Urinary bladder (tissue), 4 donors: ENCODE measurements around the gene MEX3D. TPM values are rescaled to one million over a fixed set of nuclear protein-coding genes. Genes with fewer than 3 reads are reported as not detected.

Experiments
- DNase-seq: peaks from one replicate; pipeline ENCODE4 v3.0.0-alpha.2; 2015; ENCODE audit errors: extremely low spot score
- H3K27ac ChIP-seq: one replicate; pipeline ENCODE4 v1.5.1; 2013; ENCODE audit warnings: low read depth, mild to moderate bottlenecking, moderate library complexity
- H3K36me3 ChIP-seq: one replicate; pipeline ENCODE4 v1.6.1; 2013; ENCODE audit warnings: mild to moderate bottlenecking, moderate library complexity; ENCODE audit not compliant: insufficient read depth
- H3K4me1 ChIP-seq: one replicate; pipeline ENCODE4 v1.6.1; 2013; ENCODE audit warnings: mild to moderate bottlenecking, moderate library complexity; ENCODE audit not compliant: insufficient read depth
- H3K4me3 ChIP-seq: one replicate; pipeline ENCODE4 v1.5.1; 2013; ENCODE audit warnings: low read depth, low read length
- WGBS: extraction: QIAGEN DNeasy Blood & Tissue Kit; methylation state at CpG from one replicate; pipeline ENCODE4 v1.1.7; 2013; 5-methylcytosine and 5-hydroxymethylcytosine counted together
- polyA plus RNA-seq: library from polyadenylated mRNA; stranded (reverse); fragments of 200-250 nt; gene quantifications from one replicate; pipeline ENCODE4 v1.2.3, GENCODE V29; 2013
- total RNA-seq: library from RNA; depleted of rRNA; stranded (reverse); fragments of >200 nt; gene quantifications from one replicate; pipeline ENCODE4 v1.2.3, GENCODE V29; 2014
- donor health status: healthy with polysubstance abuse.
- donor health status: healthy.

MEX3D gene
- total and polyA plus RNA-seq, 2 donors: 19.1 to 24.2 TPM

GRCh38 chr19:1528596-1529429 lies 39.3 kb downstream of the MEX3D start:
- WGBS: 81% methylated on average over 22 of the region's 23 CpGs
- DNase-seq: no peak

GRCh38 chr19:1527650-1528309 lies 40.3 kb downstream of the MEX3D start:
- no peak overlapping the region for H3K4me3 ChIP-seq
- no peaks in the 10 kb centered on the region for H3K36me3 ChIP-seq
- no peaks in the 10 kb centered on the region for H3K4me1 ChIP-seq
- H3K27ac ChIP-seq: no peak overlapping the region
- no peak for DNase-seq
- 84% methylated on average over 27 of the region's 27 CpGs for WGBS

More at GRCh38 chr19:1528596-1529429, 39.3 kb downstream of the MEX3D start:
- H3K4me3 ChIP-seq: no peak overlapping the region
- H3K36me3 ChIP-seq: no peaks in the 10 kb centered on the region
- H3K27ac ChIP-seq: no peak overlapping the region
- H3K4me1 ChIP-seq: no peaks in the 10 kb centered on the region

- WGBS: 80% methylated on average over 18 of the region's 18 CpGs
- no peak overlapping the region for H3K27ac ChIP-seq
- H3K36me3 ChIP-seq: no peaks in the 10 kb centered on the region
- H3K4me3 ChIP-seq: no peak overlapping the region
- no peak for DNase-seq
- H3K4me1 ChIP-seq: no peaks in the 10 kb centered on the region
Measured at GRCh38 chr19:1526979-1527649, 41.0 kb downstream of the MEX3D start.

GRCh38 chr19:1526066-1526778 lies 41.9 kb downstream of the MEX3D start:
- DNase-seq: no peak
- 82% methylated on average over 33 of the region's 33 CpGs for WGBS
- Histone ChIP-seq H3K4me3 (no peak overlapping the region), H3K4me1 (no peaks in the 10 kb centered on the region), H3K36me3 (no peaks in the 10 kb centered on the region), H3K27ac (no peak overlapping the region)

- 68% methylated on average over 31 of the region's 31 CpGs for WGBS
Measured at GRCh38 chr19:1525343-1525742, 42.8 kb downstream of the MEX3D start.

GRCh38 chr19:1524972-1525325 lies 43.2 kb downstream of the MEX3D start:
- WGBS: 65% methylated on average over 17 of the region's 17 CpGs
- H3K4me3 ChIP-seq: no peak overlapping the region

More at GRCh38 chr19:1525343-1525742, 42.8 kb downstream of the MEX3D start:
- Histone ChIP-seq H3K4me1 (no peaks in the 10 kb centered on the region), H3K36me3 (no peaks in the 10 kb centered on the region), H3K27ac (no peak overlapping the region), H3K4me3 (no peak overlapping the region)
- no peak for DNase-seq

GRCh38 chr19:1524287-1524971 lies 43.7 kb downstream of the MEX3D start:
- Histone ChIP-seq H3K36me3 (no peaks in the 10 kb centered on the region), H3K27ac (no peak overlapping the region), H3K4me1 (no peaks in the 10 kb centered on the region), H3K4me3 (peak overlapping the region; percentile 25)
- 9% methylated on average over 49 of the region's 49 CpGs for WGBS
- no peak for DNase-seq

More at GRCh38 chr19:1524972-1525325, 43.2 kb downstream of the MEX3D start:
- Histone ChIP-seq H3K27ac (no peak overlapping the region), H3K4me1 (no peaks in the 10 kb centered on the region), H3K36me3 (no peaks in the 10 kb centered on the region)
- DNase-seq: no peak

- 8% methylated on average over 92 of the region's 92 CpGs for WGBS
- H3K4me3 ChIP-seq: peak within 1 kb of the TSS; percentile 25
- no peak for DNase-seq
- no peak within 1 kb of the TSS for H3K27ac ChIP-seq
- no peaks in the 10 kb centered on the region for H3K36me3 ChIP-seq
- H3K4me1 ChIP-seq: no peaks in the 10 kb centered on the region
Measured at GRCh38 chr19:1523412-1524286, 44.5 kb downstream of the MEX3D start, which contains the start of gene PLK5. PLK5 (plus strand) TSS chr19:1524077; CDS start chr19:1526997, 2,920 bp downstream.

- 67% methylated on average over 18 of the region's 18 CpGs for WGBS
Measured at GRCh38 chr19:1522838-1523237, 45.3 kb downstream of the MEX3D start.

GRCh38 chr19:1522061-1522460 lies 46.1 kb downstream of the MEX3D start:
- H3K27ac ChIP-seq: no peak overlapping the region
- 52% methylated on average over 10 of the region's 10 CpGs for WGBS
- H3K36me3 ChIP-seq: no peaks in the 10 kb centered on the region
- no peak for DNase-seq
- no peak overlapping the region for H3K4me3 ChIP-seq
- H3K4me1 ChIP-seq: no peaks in the 10 kb centered on the region

More at GRCh38 chr19:1522838-1523237, 45.3 kb downstream of the MEX3D start:
- no peak for DNase-seq
- Histone ChIP-seq H3K4me1 (no peaks in the 10 kb centered on the region), H3K4me3 (no peak overlapping the region), H3K27ac (no peak overlapping the region), H3K36me3 (no peaks in the 10 kb centered on the region)

- Histone ChIP-seq H3K36me3 (no peaks in the 10 kb centered on the region), H3K4me3 (no peak overlapping the region), H3K27ac (no peak overlapping the region), H3K4me1 (no peaks in the 10 kb centered on the region)
- DNase-seq: no peak
- 30% methylated on average over 14 of the region's 14 CpGs for WGBS
Measured at GRCh38 chr19:1521636-1522035, 46.5 kb downstream of the MEX3D start.

- H3K27ac ChIP-seq: no peak overlapping the region
- no peak for DNase-seq
- H3K4me1 ChIP-seq: no peaks in the 10 kb centered on the region
- no peaks in the 10 kb centered on the region for H3K36me3 ChIP-seq
- no peak overlapping the region for H3K4me3 ChIP-seq
- 81% methylated on average over 17 of the region's 17 CpGs for WGBS
Measured at GRCh38 chr19:1520203-1520780, 47.8 kb downstream of the MEX3D start.
